ENCODE measurements around the gene DTNBP1. TPM values are rescaled to one million over a fixed set of nuclear protein-coding genes. Genes with fewer than 3 reads are reported as not detected.

The DTNBP1 gene
- total and polyA plus RNA-seq, 2 donors (not counting 3 experiments of a cell fraction or from before 2014, with no cell fraction given): 24.3 to 28.9 TPM

GRCh38 chr6:15573384-15573783 lies 89.4 kb downstream of the DTNBP1 start:
- no peak for FAIRE-seq

GRCh38 chr6:15572296-15573016 lies 90.4 kb downstream of the DTNBP1 start:
- Histone ChIP-seq H2AFZ (ENCODE audit: low read depth, low read length) (no peak overlapping the region), H3K4me2 (ENCODE audit: insufficient read depth, low read length) (no peak overlapping the region), H3K9me3 (replicated peaks; ENCODE audit: control insufficient read depth, insufficient read depth, low read length) (no peaks in the 10 kb centered on the region), H3K9me1 (replicated peaks; ENCODE audit: control insufficient read depth, extremely low read depth, insufficient read depth, low read length) (no peaks in the 10 kb centered on the region), H3K79me2 (ENCODE audit: control insufficient read depth, insufficient read depth, low read length) (no peaks in the 10 kb centered on the region), H3K9ac (replicated peaks; ENCODE audit: extremely low read depth, insufficient read depth, low read length) (no peak overlapping the region), H3K4me1 (ENCODE audit: control insufficient read depth, extremely low read depth, insufficient read depth, low read length) (no peaks in the 10 kb centered on the region), H3K27me3 (ENCODE audit: control insufficient read depth in 2 of 2, insufficient read depth in 2 of 2, low read length in 2 of 2) (no peaks in the 10 kb centered on the region), H4K20me1 (replicated peaks; ENCODE audit: control insufficient read depth, extremely low read depth, insufficient read depth, low read length) (no peaks in the 10 kb centered on the region), H3K4me3 (replicated peaks in 1 of 3; ENCODE audit: insufficient read depth in 1 of 3, low read depth in 1 of 3, low read length in 3 of 3) (no peak overlapping the region), H3K27ac (ENCODE audit: insufficient read depth, low read depth, low read length) (no peak overlapping the region), H3K36me3 (ENCODE audit: control insufficient read depth in 2 of 2, extremely low read depth in 1 of 2, insufficient read depth in 2 of 2, low read length in 2 of 2) (no peaks in the 10 kb centered on the region)
- intact Hi-C loops (cut with micrococcal nuclease) (no loop called here), dilution Hi-C loops (cut with MboI; ENCODE audit: extremely low pct_ligation_motif_present, low sequenced_read_pairs) (no loop called here)
- ChIA-PET CTCF (interaction anchor here (0.9 kb wide), 1 partner anchor 11 kb away, joined by 3 read pairs; no protein-coding TSS in a partner anchor), POLR2A (interaction anchor here (0.6 kb wide), 1 partner anchor 1180 kb away, joined by 4 read pairs; no protein-coding TSS in a partner anchor)
- no peak for TF ChIP-seq POLR2AphosphoS5 (IDR thresholded peaks at IDR 0.05; ENCODE audit: insufficient read depth, low read depth, low read length)
- TF ChIP-seq MAX (IDR thresholded peaks at IDR 0.05; ENCODE audit: insufficient read depth, insufficient read length): no peak
- TF ChIP-seq POLR2A (IDR thresholded peaks at IDR 0.05; ENCODE audit: low read depth, low read length): no peak
- TF ChIP-seq EZH2 (IDR thresholded peaks at IDR 0.05; ENCODE audit: borderline replicate concordance, low read depth, low read length, severe bottlenecking): no peak
- no peak for TF ChIP-seq FOS (IDR thresholded peaks at IDR 0.05; ENCODE audit: borderline replicate concordance, insufficient read depth, low read length)
- TF ChIP-seq GATA2 (IDR thresholded peaks at IDR 0.05; ENCODE audit: insufficient read depth, insufficient read length, low read depth, low read length): no peak
- no peak for TF ChIP-seq MYC (IDR thresholded peaks at IDR 0.05; ENCODE audit: low read depth, low read length)
- no peak for TF ChIP-seq CTCF (IDR thresholded peaks at IDR 0.05; ENCODE audit: extremely low read depth in 1 of 2, insufficient read depth in 1 of 2, low read depth in 1 of 2, low read length in 2 of 2)
- no peak for TF ChIP-seq JUN (IDR thresholded peaks at IDR 0.05; ENCODE audit: borderline replicate concordance, insufficient read depth, insufficient read length, low read depth)
- no TSS peak for BruUV-seq (replicated peaks)
- no peak for DNase-seq (ENCODE audit: low read depth, low spot score)
- FAIRE-seq: no peak

More at GRCh38 chr6:15573384-15573783, 89.4 kb downstream of the DTNBP1 start:
- no peak for DNase-seq (ENCODE audit: low read depth, low spot score)
- H3K4me2 ChIP-seq (ENCODE audit: insufficient read depth, low read length): no peak overlapping the region
- no peak overlapping the region for H3K27ac ChIP-seq (ENCODE audit: insufficient read depth, low read depth, low read length)
- H3K4me1 ChIP-seq (ENCODE audit: control insufficient read depth, extremely low read depth, insufficient read depth, low read length): no peaks in the 10 kb centered on the region
- no peaks in the 10 kb centered on the region for H3K9me3 ChIP-seq (replicated peaks; ENCODE audit: control insufficient read depth, insufficient read depth, low read length)
- no peaks in the 10 kb centered on the region for H3K79me2 ChIP-seq (ENCODE audit: control insufficient read depth, insufficient read depth, low read length)
- H2AFZ ChIP-seq (ENCODE audit: low read depth, low read length): no peak overlapping the region
- H3K9ac ChIP-seq (replicated peaks; ENCODE audit: extremely low read depth, insufficient read depth, low read length): no peak overlapping the region
- TF ChIP-seq POLR2AphosphoS5 (IDR thresholded peaks at IDR 0.05; ENCODE audit: insufficient read depth, low read depth, low read length) (no peak), GATA2 (IDR thresholded peaks at IDR 0.05; ENCODE audit: insufficient read depth, insufficient read length, low read depth, low read length) (no peak)
- ChIA-PET POLR2A (no interaction called here), CTCF (no interaction called here)
- intact Hi-C loops (cut with micrococcal nuclease) (no loop called here), dilution Hi-C loops (cut with MboI; ENCODE audit: extremely low pct_ligation_motif_present, low sequenced_read_pairs) (no loop called here)
- no peak overlapping the region for H3K4me3 ChIP-seq (replicated peaks in 1 of 3; ENCODE audit: insufficient read depth in 1 of 3, low read depth in 1 of 3, low read length in 3 of 3)
- H4K20me1 ChIP-seq (replicated peaks; ENCODE audit: control insufficient read depth, extremely low read depth, insufficient read depth, low read length): no peaks in the 10 kb centered on the region
- no TSS peak for BruUV-seq (replicated peaks)
- H3K36me3 ChIP-seq (ENCODE audit: control insufficient read depth in 2 of 2, extremely low read depth in 1 of 2, insufficient read depth in 2 of 2, low read length in 2 of 2): peaks cover 0 to 2% of the 10 kb centered on the region in 2 experiments
- H3K9me1 ChIP-seq (replicated peaks; ENCODE audit: control insufficient read depth, extremely low read depth, insufficient read depth, low read length): no peaks in the 10 kb centered on the region
- H3K27me3 ChIP-seq (ENCODE audit: control insufficient read depth in 2 of 2, insufficient read depth in 2 of 2, low read length in 2 of 2): no peaks in the 10 kb centered on the region
